H1 (cell line): ENCODE measurements around the gene LMBR1. TPM values are rescaled to one million over a fixed set of nuclear protein-coding genes. Genes with fewer than 3 reads are reported as not detected.

Experiments used
- CTCF ChIA-PET: fragments of 300-600 bp; sonication (Branson Sonifier 250); formaldehyde crosslinking; loops from one replicate; lab custom pipeline; 2021; ENCODE audit not compliant: partially characterized antibody; lab: Charles Lee
- POLR2A ChIA-PET: fragments of 300-600 bp; sonication (Branson Sonifier 250); formaldehyde crosslinking; loops from one replicate; lab custom pipeline; 2021; ENCODE audit warnings: inconsistent platforms; ENCODE audit not compliant: partially characterized antibody; lab: Charles Lee
- DNase-seq, 2 experiments: peaks; one replicate each; pipeline versions ENCODE4 v3.0.0 to v3.0.0-alpha.2; 2010 to 2022; ENCODE audit warnings: low spot score in 2 of 2, low read depth in 1 of 2, mixed read lengths in 1 of 2
- FAIRE-seq: peaks from 2 replicates; lab custom pipeline; 2011; peaks lifted over from hg19 to GRCh38; lab: Jason Lieb, UNC
- H2AFZ ChIP-seq: 2 replicates; pipeline ENCODE4 v1.8.1; 2012; ENCODE audit warnings: low read length, inconsistent platforms
- H2AK5ac ChIP-seq: 2 replicates; pipeline ENCODE4 v1.6.1; 2013; ENCODE audit warnings: low read depth, low read length
- H2BK120ac ChIP-seq: replicated peaks from 2 replicates; pipeline ENCODE3; 2013; ENCODE audit warnings: low read depth, low read length, inconsistent platforms
- H2BK12ac ChIP-seq: 2 replicates; pipeline ENCODE4 v1.6.1; 2013; ENCODE audit warnings: low read depth, low read length
- H2BK15ac ChIP-seq: 2 replicates; pipeline ENCODE4 v1.6.1; 2013; ENCODE audit warnings: low read length
- H2BK20ac ChIP-seq: 2 replicates; pipeline ENCODE4 v1.6.1; 2013; ENCODE audit warnings: low read length
- H2BK5ac ChIP-seq: 2 replicates; pipeline ENCODE4 v1.6.1; 2013; ENCODE audit warnings: low read depth, low read length
- H3K14ac ChIP-seq: 2 replicates; pipeline ENCODE4 v1.6.1; 2013; ENCODE audit warnings: inconsistent platforms; ENCODE audit not compliant: insufficient read length
- H3K18ac ChIP-seq: 2 replicates; pipeline ENCODE4 v1.6.1; 2013; ENCODE audit warnings: low read length; ENCODE audit errors: extremely low read depth
- H3K23ac ChIP-seq: 2 replicates; pipeline ENCODE4 v1.6.1; 2013; ENCODE audit warnings: inconsistent platforms; ENCODE audit not compliant: insufficient read length
- H3K23me2 ChIP-seq: 2 replicates; pipeline ENCODE4 v1.6.1; 2013; ENCODE audit warnings: low read depth, low read length
- H3K27ac ChIP-seq: 2 replicates; pipeline ENCODE4 v1.6.1; 2011; ENCODE audit warnings: low read depth, low read length, inconsistent platforms
- H3K27me3 ChIP-seq, 4 experiments: replicated peaks in 1 of 4; 1 replicate in 1 of 4; 2 replicates in 3 of 4; pipeline versions ENCODE4 v1.6.1 to v1.8.1; 2011 to 2013; ENCODE audit warnings: low read length in 3 of 4, mild to moderate bottlenecking in 3 of 4, inconsistent platforms in 2 of 4, mixed read lengths in 2 of 4, moderate library complexity in 1 of 4; ENCODE audit not compliant: control insufficient read depth in 3 of 4, insufficient read depth in 3 of 4; ENCODE audit errors: extremely low read depth in 1 of 4
- H3K36me3 ChIP-seq, 4 experiments: 2 replicates each; pipeline versions ENCODE4 v1.6.1 to v1.8.1; 2011 to 2013; ENCODE audit warnings: mild to moderate bottlenecking in 4 of 4, low read length in 3 of 4, moderate library complexity in 2 of 4, control low read depth in 1 of 4, inconsistent platforms in 1 of 4; ENCODE audit not compliant: insufficient read depth in 4 of 4, control insufficient read depth in 2 of 4
- H3K4ac ChIP-seq: replicated peaks from 2 replicates; pipeline ENCODE3; 2013; ENCODE audit warnings: low read length, low read depth, mixed read lengths, inconsistent platforms; ENCODE audit not compliant: insufficient read length
- H3K4me1 ChIP-seq, 4 experiments: replicated peaks in 1 of 4; 1 replicate in 1 of 4; 2 replicates in 3 of 4; pipeline versions ENCODE4 v1.6.1 to v1.8.1; 2011 to 2013; ENCODE audit warnings: low read length in 3 of 4, inconsistent platforms in 2 of 4, mixed read lengths in 1 of 4; ENCODE audit not compliant: insufficient read depth in 4 of 4, control insufficient read depth in 3 of 4
- H3K4me2 ChIP-seq, 2 experiments: 2 replicates each; pipeline versions ENCODE4 v1.6.1 to v1.8.1; 2011 to 2013; ENCODE audit warnings: low read depth in 2 of 2, low read length in 2 of 2, control low read depth in 1 of 2, inconsistent platforms in 1 of 2, mild to moderate bottlenecking in 1 of 2; ENCODE audit not compliant: insufficient read depth in 1 of 2
- H3K4me3 ChIP-seq, 4 experiments: fragments of 200-600, 300-600 bp in 1 of 4; sonication (generic), shearing (Covaris generic), sonication (Bioruptor Twin) in 1 of 4; 2 replicates each; pipeline versions ENCODE4 v1.5.1 to v1.8.1; 2011 to 2016; ENCODE audit warnings: low read length in 4 of 4, low read depth in 3 of 4, control low read depth in 2 of 4, inconsistent platforms in 2 of 4, mild to moderate bottlenecking in 2 of 4, mixed read lengths in 1 of 4, moderate library complexity in 1 of 4; ENCODE audit not compliant: insufficient read depth in 2 of 4; ENCODE audit errors: extremely low read depth in 1 of 4
- H3K56ac ChIP-seq: replicated peaks from 2 replicates; pipeline ENCODE3; 2013; ENCODE audit warnings: low read depth, mild to moderate bottlenecking, mixed read lengths, low read length, inconsistent platforms; ENCODE audit not compliant: insufficient read length
- H3K79me1 ChIP-seq: 2 replicates; pipeline ENCODE4 v1.6.1; 2013; ENCODE audit warnings: low read depth, low read length, control low read depth
- H3K79me2 ChIP-seq, 2 experiments: 2 replicates each; pipeline versions ENCODE4 v1.6.1 to v1.8.1; 2012 to 2013; ENCODE audit warnings: low read length in 2 of 2, mild to moderate bottlenecking in 2 of 2, inconsistent platforms in 1 of 2; ENCODE audit not compliant: insufficient read depth in 2 of 2, control insufficient read depth in 1 of 2
- H3K9ac ChIP-seq, 4 experiments: replicated peaks in 1 of 4; 1 replicate in 1 of 4; 2 replicates in 3 of 4; pipeline versions ENCODE4 v1.6.1 to v1.8.1; 2011 to 2013; ENCODE audit warnings: low read depth in 3 of 4, low read length in 3 of 4, control low read depth in 2 of 4, mild to moderate bottlenecking in 2 of 4, moderate library complexity in 2 of 4, inconsistent platforms in 1 of 4; ENCODE audit errors: extremely low read depth in 1 of 4
- H3K9me3 ChIP-seq, 2 experiments: 2 replicates each; pipeline versions ENCODE4 v1.6.1 to v1.8.1; 2012 to 2013; ENCODE audit warnings: mild to moderate bottlenecking in 2 of 2, moderate library complexity in 2 of 2, control low read depth in 1 of 2, inconsistent platforms in 1 of 2, low read depth in 1 of 2, low read length in 1 of 2, mixed read lengths in 1 of 2; ENCODE audit not compliant: insufficient read depth in 2 of 2
- H4K20me1 ChIP-seq, 2 experiments: replicated peaks in 1 of 2; 2 replicates each; pipeline versions ENCODE3 to v1.8.1; 2011 to 2013; ENCODE audit warnings: inconsistent platforms in 2 of 2, low read length in 2 of 2, mild to moderate bottlenecking in 1 of 2; ENCODE audit not compliant: insufficient read depth in 2 of 2, control insufficient read depth in 1 of 2
- H4K5ac ChIP-seq: 2 replicates; pipeline ENCODE4 v1.6.1; 2013; ENCODE audit warnings: low read length, low read depth, mixed read lengths, inconsistent platforms; ENCODE audit not compliant: insufficient read length
- H4K8ac ChIP-seq: 2 replicates; pipeline ENCODE4 v1.8.0; 2013; ENCODE audit warnings: mild to moderate bottlenecking, moderate library complexity, low read length, inconsistent platforms; ENCODE audit not compliant: insufficient read depth; ENCODE audit errors: extremely low read depth
- H4K91ac ChIP-seq: replicated peaks from 2 replicates; pipeline ENCODE3; 2013; ENCODE audit warnings: low read length, mixed read lengths, inconsistent platforms; ENCODE audit not compliant: insufficient read length
- ATF3 ChIP-seq: IDR thresholded peaks from 2 replicates; pipeline ENCODE4 v1.6.1; 2011; ENCODE audit warnings: low read depth, mild to moderate bottlenecking, low read length; ENCODE audit not compliant: insufficient read depth
- CBX8 ChIP-seq: fragments of 300-800, 300-1000 bp; sonication (generic); IDR thresholded peaks from 2 replicates; pipeline ENCODE4 v1.7.1; 2016; ENCODE audit warnings: low read depth, low read length, borderline replicate concordance
- EGR1 ChIP-seq: IDR thresholded peaks from 2 replicates; pipeline ENCODE4 v1.6.1; 2011; ENCODE audit warnings: low read depth, low read length, borderline replicate concordance
- EP300 ChIP-seq, 2 experiments: IDR thresholded peaks; 1 replicate in 1 of 2; 2 replicates in 1 of 2; pipeline ENCODE4 v1.6.1; 2011 to 2012; ENCODE audit warnings: low read depth in 2 of 2, low read length in 2 of 2, mild to moderate bottlenecking in 2 of 2, borderline replicate concordance in 1 of 2, inconsistent platforms in 1 of 2, moderate library complexity in 1 of 2
- GABPA ChIP-seq: IDR thresholded peaks from 2 replicates; pipeline ENCODE4 v1.6.1; 2011; ENCODE audit warnings: mild to moderate bottlenecking, low read length, moderate library complexity, borderline replicate concordance; ENCODE audit not compliant: insufficient read depth
- HDAC2 ChIP-seq, 2 experiments: fragments of 300-600 bp in 1 of 2; sonication (generic) in 1 of 2; IDR thresholded peaks; 2 replicates each; pipeline ENCODE4 v1.6.1; 2011 to 2012; ENCODE audit warnings: low read depth in 2 of 2, low read length in 2 of 2, mild to moderate bottlenecking in 2 of 2, moderate library complexity in 2 of 2, borderline replicate concordance in 1 of 2, inconsistent platforms in 1 of 2
- KDM5A ChIP-seq: fragments of 200-600 bp; IDR thresholded peaks from 2 replicates; pipeline ENCODE4 v1.7.1; 2012; ENCODE audit warnings: mild to moderate bottlenecking, low read length, inconsistent platforms, mixed read lengths
- POLR2A ChIP-seq, 2 experiments: IDR thresholded peaks; 1 replicate in 1 of 2; 2 replicates in 1 of 2; pipeline ENCODE4 v1.6.1; 2011; ENCODE audit warnings: low read depth in 2 of 2, low read length in 2 of 2, mild to moderate bottlenecking in 2 of 2; ENCODE audit errors: control extremely low read depth in 1 of 2
- POLR2AphosphoS5 ChIP-seq: IDR thresholded peaks from 2 replicates; pipeline ENCODE4 v1.6.1; 2011; ENCODE audit warnings: low read depth, low read length
- POU5F1 ChIP-seq: IDR thresholded peaks from 2 replicates; pipeline ENCODE4 v1.6.1; 2011; ENCODE audit warnings: low read depth, mild to moderate bottlenecking, low read length, moderate library complexity
- RNF2 ChIP-seq: fragments of 200-900, 300-1000 bp; sonication (generic); IDR thresholded peaks from 2 replicates; pipeline ENCODE4 v1.7.1; 2016; ENCODE audit warnings: borderline replicate concordance, low read depth, mild to moderate bottlenecking, antibody characterized with exemption, low read length; ENCODE audit not compliant: poor library complexity, severe bottlenecking; ENCODE audit errors: missing control alignments
- ZNF274 ChIP-seq: IDR thresholded peaks from 2 replicates; pipeline ENCODE4 v1.7.0; 2012; ENCODE audit warnings: low read length, borderline replicate concordance; ENCODE audit errors: extremely low read depth
- WGBS, 2 experiments: shearing (Covaris generic) in 1 of 2; methylation state at CpG; one replicate each; pipeline versions ENCODE4 v1.1.6 to v1.1.7; 2013 to 2015; ENCODE audit warnings: low lambda C conversion rate in 2 of 2, mixed read lengths in 2 of 2, inconsistent platforms in 1 of 2, low coverage in 1 of 2, missing lambda C conversion rate in 1 of 2; ENCODE audit not compliant: insufficient replicate concordance in 2 of 2, insufficient coverage in 1 of 2, insufficient read length in 1 of 2; ENCODE audit errors: extremely low coverage in 1 of 2, missing lambda C conversion rate in 1 of 2; 5-methylcytosine and 5-hydroxymethylcytosine counted together
- polyA plus RNA-seq, 7 experiments: library from polyadenylated mRNA; depleted of rRNA in 3 of 7; stranded (reverse) in 5 of 7; unstranded in 2 of 7; fragments of >200 nt in 5 of 7; fragments of 200-250 nt in 2 of 7; gene quantifications; 1 replicate in 5 of 7; 2 replicates in 1 of 7; 4 replicates in 1 of 7; pipeline versions ENCODE4 v1.2.1 to v1.2.3, GENCODE V29; 2011 to 2013; ENCODE audit warnings: missing spikeins in 2 of 7, mixed read lengths in 2 of 7
- total RNA-seq: library from RNA; stranded (reverse); fragmentation: NEBNext Ultra II Directional; extraction: Animal tissue kit (Norgen Biotek cat#: 25700); gene quantifications from 2 replicates; pipeline ENCODE4 v1.2.1, GENCODE V29; 2021

Gene LMBR1
- total and polyA plus RNA-seq, 2 of the 8 experiments (the other 6 are each of a cell fraction or from before 2014, with no cell fraction given), result 15.1 to 70.4 TPM

GRCh38 chr7:156823435-156823834 lies 69.5 kb downstream of the LMBR1 start:
- no peak overlapping the region for H2BK12ac ChIP-seq
- no peak overlapping the region for H4K8ac ChIP-seq
- CTCF ChIA-PET, result interaction anchor here (1.2 to 1.3 kb wide), 2 partner anchors 10 to 60 kb away, joined by 3 read pairs; no protein-coding TSS in a partner anchor
- no peak overlapping the region for H3K9ac ChIP-seq
- H3K56ac ChIP-seq, result no peak overlapping the region
- H3K23me2 ChIP-seq, result no peaks in the 10 kb centered on the region
- TF ChIP-seq RNF2 (no peak), POU5F1 (no peak), GABPA (no peak), EGR1 (no peak), EP300 (IDR thresholded peaks at IDR 0.05; ENCODE audit: borderline replicate concordance in 1 of 2, low read depth in 2 of 2, low read length in 2 of 2) (no peak), POLR2AphosphoS5 (no peak), CBX8 (no peak), KDM5A (no peak), ZNF274 (no peak), POLR2A (IDR thresholded peaks at IDR 0.05; ENCODE audit: control extremely low read depth in 1 of 2, low read depth in 2 of 2, low read length in 2 of 2) (no peak), ATF3 (no peak), HDAC2 (IDR thresholded peaks at IDR 0.05; ENCODE audit: borderline replicate concordance in 1 of 2, low read depth in 2 of 2, low read length in 2 of 2) (no peak)
- no peak overlapping the region for H2BK15ac ChIP-seq
- no peaks in the 10 kb centered on the region for H3K9me3 ChIP-seq
- DNase-seq, result no peak
- H2AFZ ChIP-seq, result no peak overlapping the region
- no peaks in the 10 kb centered on the region for H3K4me1 ChIP-seq
- H3K27ac ChIP-seq, result no peak overlapping the region
- H2AK5ac ChIP-seq, result no peak overlapping the region
- peaks cover 0 to 5% of the 10 kb centered on the region in 2 experiments for H4K20me1 ChIP-seq
- no peaks in the 10 kb centered on the region for H3K79me2 ChIP-seq
- H2BK5ac ChIP-seq, result no peak overlapping the region
- no peak overlapping the region for H4K5ac ChIP-seq
- no peak overlapping the region for H3K14ac ChIP-seq
- no peak overlapping the region for H4K91ac ChIP-seq
- H3K79me1 ChIP-seq, result no peaks in the 10 kb centered on the region
- no peak overlapping the region for H3K18ac ChIP-seq
- H3K36me3 ChIP-seq, result no peaks in the 10 kb centered on the region; a peak in 1 of 8 replicates
- H3K27me3 ChIP-seq, result no peaks in the 10 kb centered on the region
- FAIRE-seq, result no peak
- no peak overlapping the region for H3K4ac ChIP-seq
- H3K4me3 ChIP-seq, result no peak overlapping the region
- H2BK120ac ChIP-seq, result no peak overlapping the region
- H2BK20ac ChIP-seq, result no peak overlapping the region
- H3K4me2 ChIP-seq, result no peak overlapping the region
- WGBS, 2 experiments, result 97% methylated on average over 4 of the region's 4 CpGs; no CpG with 5 or more reads in 1 of the 2 experiments
- POLR2A ChIA-PET, result no interaction called here
- H3K23ac ChIP-seq, result no peak overlapping the region
